Measurements from ENCODE around the gene LLGL2.

LLGL2 gene

GRCh38 chr17:75491680-75492079 lies 33.8 kb upstream of the LLGL2 start:
- DNase-seq (ENCODE audit: low spot score): no peak

- no peak for DNase-seq (ENCODE audit: low spot score)
Measured at GRCh38 chr17:75492555-75493168, 32.8 kb upstream of the LLGL2 start.

GRCh38 chr17:75493476-75494129 lies 31.9 kb upstream of the LLGL2 start:
- no peak for DNase-seq (ENCODE audit: low spot score)

GRCh38 chr17:75494326-75494877 lies 31.1 kb upstream of the LLGL2 start:
- DNase-seq (ENCODE audit: low spot score): no peak

GRCh38 chr17:75496005-75496404 lies 29.5 kb upstream of the LLGL2 start:
- no peak for DNase-seq (ENCODE audit: low spot score)

GRCh38 chr17:75498039-75498725 lies 27.3 kb upstream of the LLGL2 start:
- DNase-seq (ENCODE audit: low spot score): no peak

- no peak for DNase-seq (ENCODE audit: low spot score)
Measured at GRCh38 chr17:75498726-75499213, 26.7 kb upstream of the LLGL2 start.

- DNase-seq (ENCODE audit: low spot score): no peak
Measured at GRCh38 chr17:75499313-75500022, 26.0 kb upstream of the LLGL2 start.

GRCh38 chr17:75500419-75501216 lies 24.9 kb upstream of the LLGL2 start:
- no peak for DNase-seq (ENCODE audit: low spot score)

- DNase-seq (ENCODE audit: low spot score): no peak
Measured at GRCh38 chr17:75501378-75502071, 24.0 kb upstream of the LLGL2 start.

GRCh38 chr17:75502072-75502720 lies 23.3 kb upstream of the LLGL2 start:
- no peak for DNase-seq (ENCODE audit: low spot score)

GRCh38 chr17:75502721-75503329 lies 22.7 kb upstream of the LLGL2 start:
- no peak for DNase-seq (ENCODE audit: low spot score)

GRCh38 chr17:75503337-75503950 lies 22.1 kb upstream of the LLGL2 start:
- no peak for DNase-seq (ENCODE audit: low spot score)

GRCh38 chr17:75503976-75504346 lies 21.5 kb upstream of the LLGL2 start:
- DNase-seq (ENCODE audit: low spot score): no peak

GRCh38 chr17:75504347-75505151 lies 20.9 kb upstream of the LLGL2 start:
- no peak for DNase-seq (ENCODE audit: low spot score)

GRCh38 chr17:75505152-75505409 lies 20.4 kb upstream of the LLGL2 start:
- no peak for DNase-seq (ENCODE audit: low spot score)

- no peak for DNase-seq (ENCODE audit: low spot score)
Measured at GRCh38 chr17:75505640-75506039, 19.9 kb upstream of the LLGL2 start.

- DNase-seq (ENCODE audit: low spot score): no peak
Measured at GRCh38 chr17:75506134-75506533, 19.4 kb upstream of the LLGL2 start.

GRCh38 chr17:75506888-75507287 lies 18.6 kb upstream of the LLGL2 start:
- DNase-seq (ENCODE audit: low spot score): no peak

Measured in left forelimb (tissue), 1 donor.